Right lobe of liver (tissue), 4 donors: Measurements from ENCODE around the gene DDX1.

Source experiments
- CTCF ChIP-seq, 4 donors: fragments of 200-600 bp in 3 of 4; fragments of 450-650 bp in 1 of 4; IDR thresholded peaks; one replicate each; pipeline versions ENCODE4 v1.5.1 to v1.8.0; 2016 to 2022; ENCODE audit warnings: antibody characterized with exemption in 4 of 4, mild to moderate bottlenecking in 2 of 4
- POLR2A ChIP-seq: fragments of 450-650 bp; IDR thresholded peaks from one replicate; pipeline ENCODE4 v1.6.1; 2017; ENCODE audit warnings: antibody characterized with exemption, mild to moderate bottlenecking
- donor health status: DM: no; HTN: no; CAD: no.
- donor health status: DM: no; HTN: no; CAD: no.
- donor health status: DM: no; HTN: yes; CAD: no.

- TF ChIP-seq CTCF (IDR thresholded peaks at IDR 0.05) (no peak), POLR2A (no peak)
Observed at GRCh38 chr2:15565392-15565791, 26.3 kb upstream of the DDX1 start.
